Breast epithelium (tissue), 3 donors: ENCODE results near the gene PTPRU.

ENCODE experiments used
- CTCF ChIP-seq, 3 donors: fragments of 450-650 bp; IDR thresholded peaks; one replicate each; pipeline ENCODE4 v1.5.1; 2016 to 2017; ENCODE audit warnings: antibody characterized with exemption in 3 of 3, mild to moderate bottlenecking in 3 of 3, moderate library complexity in 3 of 3
- POLR2A ChIP-seq: fragments of 450-650 bp; IDR thresholded peaks from one replicate; pipeline ENCODE4 v1.6.1; 2016; ENCODE audit warnings: antibody characterized with exemption, mild to moderate bottlenecking, moderate library complexity

DNA sequence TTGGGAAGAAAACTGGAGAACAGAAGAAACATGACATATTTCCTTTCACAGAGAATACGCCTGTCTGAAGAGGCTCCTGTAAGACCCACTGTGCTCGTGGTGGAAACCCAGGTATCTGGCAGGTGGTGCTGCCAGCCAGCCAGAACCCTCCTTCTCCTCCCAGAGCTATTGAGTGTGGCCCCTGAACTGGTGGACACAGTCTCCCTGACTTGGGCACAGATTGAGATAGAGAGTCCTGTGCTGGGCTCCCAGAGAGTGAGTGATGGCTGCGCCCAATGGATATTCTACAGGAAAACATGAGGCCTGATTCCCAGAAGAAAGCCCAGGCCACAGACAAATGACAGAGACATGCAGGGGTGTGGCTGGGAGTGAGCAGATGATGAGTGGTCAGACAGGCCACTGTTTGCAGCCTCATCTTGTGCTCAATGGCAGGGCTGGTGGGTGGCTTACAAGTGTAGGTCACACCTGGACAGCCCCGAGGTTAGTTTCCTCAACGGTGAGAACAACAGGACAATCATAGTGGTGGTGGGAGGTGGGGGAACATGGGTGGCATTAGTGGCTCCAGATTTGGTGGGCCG is 127.9 kb downstream of the PTPRU start:
- no peak for TF ChIP-seq CTCF (IDR thresholded peaks at IDR 0.05)
- TF ChIP-seq POLR2A, result no peak
